HepG2 (cell line): Measurements from ENCODE around the gene AGRN. TPM values are rescaled to one million over a fixed set of nuclear protein-coding genes. Genes with fewer than 3 reads are reported as not detected.
A peak's percentile ranks its signal among the peaks of the same experiment; 100 is the strongest.

ENCODE experiments used
- DNMT1 ChIP-seq: sonication (generic); formaldehyde crosslinking; IDR thresholded peaks from 2 replicates; pipeline ENCODE4 v1.5.1; 2020; ENCODE audit warnings: mild to moderate bottlenecking, missing genetic modification reagents
- DNMT3B ChIP-seq: conservative IDR thresholded peaks from 2 replicates; pipeline ENCODE4 v1.6.1; 2016; ENCODE audit warnings: missing biosample characterization, control low read depth
- ETV5 ChIP-seq: IDR thresholded peaks from 2 replicates; pipeline ENCODE4 v1.6.1; 2018; ENCODE audit warnings: missing biosample characterization, missing genetic modification reagents, inconsistent platforms, borderline replicate concordance
- ISL2 ChIP-seq: sonication (generic); formaldehyde crosslinking; IDR thresholded peaks from 2 replicates; pipeline ENCODE4 v1.5.0; 2020; ENCODE audit warnings: missing genetic modification reagents
- JUN ChIP-seq: sonication (generic); formaldehyde crosslinking; IDR thresholded peaks from 2 replicates; pipeline ENCODE4 v1.4.0; 2020; ENCODE audit warnings: mild to moderate bottlenecking, missing genetic modification reagents
- KLF15 ChIP-seq: sonication (generic); formaldehyde crosslinking; IDR thresholded peaks from 2 replicates; pipeline ENCODE4 v1.8.1; 2023; ENCODE audit warnings: borderline replicate concordance, mild to moderate bottlenecking, inconsistent platforms, missing genetic modification reagents, mixed read lengths
- MEIS1 ChIP-seq: sonication (generic); formaldehyde crosslinking; IDR thresholded peaks from 2 replicates; pipeline ENCODE4 v1.9.0; 2021; ENCODE audit warnings: mild to moderate bottlenecking, missing genetic modification reagents, moderate library complexity, borderline replicate concordance
- MTF1 ChIP-seq: sonication (generic); formaldehyde crosslinking; IDR thresholded peaks from 2 replicates; pipeline ENCODE4 v1.5.0; 2020; ENCODE audit warnings: missing genetic modification reagents
- PHF21A ChIP-seq: sonication (generic); formaldehyde crosslinking; IDR thresholded peaks from 2 replicates; pipeline ENCODE4 v1.5.0; 2020; ENCODE audit warnings: mild to moderate bottlenecking, missing genetic modification reagents
- POGZ ChIP-seq: sonication (generic); formaldehyde crosslinking; IDR thresholded peaks from 2 replicates; pipeline ENCODE4 v1.4.0; 2020; ENCODE audit warnings: mild to moderate bottlenecking, missing genetic modification reagents
- RBM22 ChIP-seq: fragments of 200-400 bp; formaldehyde crosslinking; optimal IDR thresholded peaks from 2 replicates; pipeline ENCODE3; 2017; ENCODE audit warnings: mild to moderate bottlenecking, low read length, moderate library complexity
- ZEB1 ChIP-seq: IDR thresholded peaks from 2 replicates; pipeline ENCODE4 v1.6.1; 2012; ENCODE audit warnings: mild to moderate bottlenecking, low read depth, inconsistent platforms; ENCODE audit not compliant: insufficient replicate concordance
- ZMYM3 ChIP-seq: sonication (generic); formaldehyde crosslinking; IDR thresholded peaks from 2 replicates; pipeline ENCODE4 v1.5.1; 2020; ENCODE audit warnings: mild to moderate bottlenecking, missing genetic modification reagents
- ZNF224 ChIP-seq: sonication (generic); formaldehyde crosslinking; IDR thresholded peaks from 2 replicates; pipeline ENCODE4 v1.5.0; 2020; ENCODE audit warnings: mild to moderate bottlenecking, missing genetic modification reagents
- ZNF280D ChIP-seq: sonication (generic); formaldehyde crosslinking; IDR thresholded peaks from 2 replicates; pipeline ENCODE4 v1.5.1; 2020; ENCODE audit warnings: mild to moderate bottlenecking, missing genetic modification reagents
- ZNF3 ChIP-seq: IDR thresholded peaks from 2 replicates; pipeline ENCODE4 v1.7.0; 2017; ENCODE audit warnings: inconsistent platforms
- ZNF33A ChIP-seq: sonication (generic); formaldehyde crosslinking; IDR thresholded peaks from 2 replicates; pipeline ENCODE4 v1.5.1; 2020; ENCODE audit warnings: missing genetic modification reagents, mild to moderate bottlenecking, moderate library complexity, borderline replicate concordance
- ZNF33B ChIP-seq: sonication (generic); formaldehyde crosslinking; IDR thresholded peaks from 2 replicates; pipeline ENCODE4 v1.5.1; 2020; ENCODE audit warnings: mild to moderate bottlenecking, missing genetic modification reagents
- ZNF547 ChIP-seq: sonication (generic); formaldehyde crosslinking; IDR thresholded peaks from 2 replicates; pipeline ENCODE4 v1.5.1; 2020; ENCODE audit warnings: mild to moderate bottlenecking, missing genetic modification reagents
- ZNF605 ChIP-seq: sonication (generic); formaldehyde crosslinking; IDR thresholded peaks from 2 replicates; pipeline ENCODE4 v1.8.0; 2022; ENCODE audit warnings: mild to moderate bottlenecking, missing genetic modification reagents
- ZNF619 ChIP-seq: sonication (generic); formaldehyde crosslinking; IDR thresholded peaks from 2 replicates; pipeline ENCODE4 v1.4.0; 2020; ENCODE audit warnings: mild to moderate bottlenecking, missing genetic modification reagents
- ZNF639 ChIP-seq: conservative IDR thresholded peaks from 2 replicates; pipeline ENCODE4 v1.6.1; 2018; ENCODE audit warnings: missing genetic modification reagents
- ZNF670 ChIP-seq: sonication (generic); formaldehyde crosslinking; IDR thresholded peaks from 2 replicates; pipeline ENCODE4 v1.8.0; 2022; ENCODE audit warnings: mild to moderate bottlenecking, missing genetic modification reagents, borderline replicate concordance
- ZNF703 ChIP-seq: sonication (generic); formaldehyde crosslinking; IDR thresholded peaks from 2 replicates; pipeline ENCODE4 v1.5.1; 2020; ENCODE audit warnings: missing genetic modification reagents, mild to moderate bottlenecking, moderate library complexity, borderline replicate concordance
- ZNF704 ChIP-seq: sonication (generic); formaldehyde crosslinking; IDR thresholded peaks from 2 replicates; pipeline ENCODE4 v1.8.1; 2023; ENCODE audit warnings: mild to moderate bottlenecking, inconsistent platforms, moderate library complexity, missing genetic modification reagents, borderline replicate concordance
- ZNF775 ChIP-seq: sonication (generic); formaldehyde crosslinking; IDR thresholded peaks from 2 replicates; pipeline ENCODE4 v1.4.0; 2020; ENCODE audit warnings: missing genetic modification reagents, mild to moderate bottlenecking, moderate library complexity, borderline replicate concordance
- ZSCAN30 ChIP-seq: sonication (generic); formaldehyde crosslinking; IDR thresholded peaks from 2 replicates; pipeline ENCODE4 v1.5.0; 2020; ENCODE audit warnings: mild to moderate bottlenecking, missing genetic modification reagents
- polyA plus RNA-seq, 8 experiments: library from polyadenylated mRNA; depleted of rRNA in 3 of 8; stranded (reverse) in 7 of 8; unstranded in 1 of 8; fragments of >200 nt; fragmentation: Illumina TruSeq in 4 of 8; extraction: Trizol in 4 of 8; gene quantifications; 2 replicates each; pipeline versions ENCODE4 v1.2.1 to v1.2.3, GENCODE V29; 2011 to 2016; ENCODE audit warnings: low read depth in 4 of 8, missing spikeins in 1 of 8, mixed read lengths in 1 of 8; ENCODE audit not compliant: insufficient read depth in 1 of 8
- total RNA-seq, 5 experiments: library from RNA; depleted of rRNA; stranded (reverse); fragments of >200 nt; fragmentation: Illumina TruSeq; extraction: Trizol; gene quantifications; 2 replicates each; pipeline ENCODE4 v1.2.3, GENCODE V29; 2016; ENCODE audit warnings: low read depth in 1 of 5

The AGRN gene
- total and polyA plus RNA-seq, 2 of the 13 experiments (the other 11 are each of a cell fraction or from before 2014, with no cell fraction given): 29.8 to 65.2 TPM

- TF ChIP-seq ZNF639 (CRISPR knock-in tag) (no peak), ZNF703 (CRISPR knock-in tag) (no peak), MTF1 (no peak), ZNF280D (CRISPR knock-in tag) (no peak), ZNF670 (CRISPR knock-in tag) (no peak), ZNF33B (CRISPR knock-in tag) (no peak), PHF21A (CRISPR knock-in tag) (no peak), ZNF547 (CRISPR knock-in tag) (peak; percentile 32; the same call in 1 of the 2 replicates), ZSCAN30 (CRISPR knock-in tag) (no peak), ZNF3 (no peak), MEIS1 (CRISPR knock-in tag) (no peak), KLF15 (CRISPR knock-in tag) (no peak), ZEB1 (no peak), ZNF619 (CRISPR knock-in tag) (no peak), ETV5 (CRISPR knock-in tag) (no peak), DNMT1 (CRISPR knock-in tag) (no peak), ZNF224 (CRISPR knock-in tag) (no peak), POGZ (no peak), ISL2 (CRISPR knock-in tag) (no peak), ZNF775 (CRISPR knock-in tag) (no peak), ZNF704 (CRISPR knock-in tag) (no peak), ZNF33A (CRISPR knock-in tag) (no peak), RBM22 (no peak), ZNF605 (CRISPR knock-in tag) (peak; percentile 37; the same call in 1 of the 2 replicates), ZMYM3 (CRISPR knock-in tag) (no peak), DNMT3B (no peak), JUN (CRISPR knock-in tag) (no peak)
Measured at GRCh38 chr1:998995-999724, 20.8 kb upstream of the AGRN start (continued).
